Measurements from ENCODE around the gene RHOU.
"Not testable (repeated sequence)": the region's sequence is repeated elsewhere in the genome, so short reads cannot be mapped to it uniquely, and the experiment has no call there.

The RHOU gene

DNA sequence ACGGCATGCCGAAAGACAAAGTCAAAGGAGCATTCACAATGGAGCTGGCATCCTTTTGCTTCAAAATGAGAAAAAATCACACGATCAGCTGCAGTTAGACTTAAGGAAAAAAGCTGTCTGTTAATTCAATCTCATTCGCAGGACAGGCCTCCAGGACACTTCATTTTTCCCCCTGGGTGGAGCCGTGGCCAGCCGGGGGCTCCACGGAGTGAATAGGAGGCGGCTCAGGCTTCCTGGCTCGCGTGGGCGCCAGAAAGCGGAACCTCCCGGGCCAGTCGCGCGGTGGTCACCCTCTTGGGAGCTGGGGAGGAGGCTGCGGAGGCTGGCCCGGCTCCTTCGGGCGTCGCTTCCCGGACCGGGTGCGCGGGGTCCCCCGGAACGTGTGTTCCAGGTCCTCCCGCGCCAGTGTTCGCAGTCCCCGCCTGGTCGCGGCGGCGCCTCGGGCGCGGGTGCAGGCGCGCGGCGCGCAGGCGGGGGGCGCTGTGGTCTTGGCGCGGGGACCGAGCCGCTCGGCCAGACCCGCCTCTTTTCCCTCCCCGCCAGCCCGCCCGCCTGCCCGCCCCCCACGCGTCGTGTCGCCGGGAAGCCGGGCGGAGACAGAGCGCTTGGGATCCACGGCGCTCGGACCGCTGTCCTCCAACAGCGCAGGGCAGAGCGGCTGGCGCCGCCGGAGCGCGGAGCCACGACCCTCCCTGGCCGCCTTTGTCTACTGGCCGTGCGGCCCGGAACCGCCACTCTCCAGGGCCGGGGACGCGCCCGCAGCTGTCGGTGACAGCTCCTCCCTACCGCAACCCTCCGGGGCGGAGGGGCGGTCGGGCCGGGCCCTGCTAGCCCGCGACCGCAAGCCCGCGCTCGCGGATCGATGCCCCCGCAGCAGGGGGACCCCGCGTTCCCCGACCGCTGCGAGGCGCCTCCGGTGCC, at the start of gene RHOU:
RHOU (plus strand) TSS at position 599 of the 921 bp plus-strand sequence; CDS start at position 863, 264 bp downstream.
- DNase-seq (ENCODE audit: low read depth) = no peak

DNA sequence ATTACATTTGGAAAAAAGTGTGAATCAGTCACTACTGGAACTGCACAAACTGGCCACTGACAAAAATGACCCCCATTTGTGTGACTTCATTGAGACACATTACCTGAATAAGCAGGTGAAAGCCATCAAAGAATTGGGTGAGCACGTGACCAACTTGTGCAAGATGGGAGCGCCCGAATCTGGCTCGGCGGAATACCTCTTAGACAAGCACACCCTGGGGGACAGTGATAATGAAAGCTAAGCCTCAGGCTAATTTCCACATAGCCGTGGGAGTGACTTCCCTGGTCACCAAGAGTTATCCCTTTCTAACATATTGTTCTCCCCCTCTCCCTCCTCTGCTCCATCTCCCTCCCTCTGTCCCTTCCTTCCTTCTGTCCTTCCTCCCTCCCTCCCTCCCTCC, 47.7 kb upstream of the RHOU start:
- no peak for DNase-seq (ENCODE audit: low read depth)

DNA sequence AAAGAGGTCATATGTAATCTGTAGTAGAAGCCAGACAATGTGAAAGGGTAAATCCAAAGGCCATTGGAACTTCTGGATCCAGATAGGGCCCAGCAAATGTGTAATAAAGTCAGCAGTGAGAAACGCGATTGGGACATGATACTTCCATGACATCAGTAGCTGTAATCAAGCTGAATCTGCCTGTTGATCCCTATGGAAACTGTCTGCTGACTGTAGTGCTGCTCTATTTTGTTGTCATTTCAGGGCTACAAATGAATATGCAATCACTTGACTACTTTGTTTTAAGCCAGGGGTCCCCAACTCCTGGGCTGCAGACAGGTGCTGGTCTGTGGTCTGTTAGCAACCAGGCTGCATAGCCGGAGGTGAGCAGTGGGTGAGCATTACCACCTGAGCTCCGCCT, 46.0 kb upstream of the RHOU start:
- no peak for DNase-seq (ENCODE audit: low read depth)

- no peak for DNase-seq (ENCODE audit: low read depth)
Observed at GRCh38 chr1:228691211-228691610, 44.1 kb upstream of the RHOU start.

GRCh38 chr1:228691926-228692325, 43.4 kb upstream of the RHOU start:
- no peak for DNase-seq (ENCODE audit: low read depth)

DNA sequence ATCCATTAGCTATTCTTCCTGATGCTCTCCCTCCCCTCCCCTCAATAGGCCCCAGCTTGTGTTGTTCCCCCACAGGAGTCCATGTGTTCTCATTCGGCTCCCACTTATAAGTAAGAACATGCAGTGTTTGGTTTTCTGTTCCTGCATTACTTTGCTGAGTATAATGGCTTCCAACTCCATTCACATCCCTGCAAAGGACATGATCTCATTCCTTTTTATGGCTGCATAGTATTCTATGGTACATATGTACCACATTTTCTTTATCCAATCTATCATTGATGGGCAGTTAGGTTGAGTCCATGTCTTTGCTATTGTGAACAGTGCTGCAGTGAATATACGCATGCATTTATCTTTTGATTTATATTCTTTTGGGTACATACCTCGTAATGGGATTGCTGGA, 40.8 kb upstream of the RHOU start:
- not testable (repeated sequence) for DNase-seq (ENCODE audit: low read depth)

DNA sequence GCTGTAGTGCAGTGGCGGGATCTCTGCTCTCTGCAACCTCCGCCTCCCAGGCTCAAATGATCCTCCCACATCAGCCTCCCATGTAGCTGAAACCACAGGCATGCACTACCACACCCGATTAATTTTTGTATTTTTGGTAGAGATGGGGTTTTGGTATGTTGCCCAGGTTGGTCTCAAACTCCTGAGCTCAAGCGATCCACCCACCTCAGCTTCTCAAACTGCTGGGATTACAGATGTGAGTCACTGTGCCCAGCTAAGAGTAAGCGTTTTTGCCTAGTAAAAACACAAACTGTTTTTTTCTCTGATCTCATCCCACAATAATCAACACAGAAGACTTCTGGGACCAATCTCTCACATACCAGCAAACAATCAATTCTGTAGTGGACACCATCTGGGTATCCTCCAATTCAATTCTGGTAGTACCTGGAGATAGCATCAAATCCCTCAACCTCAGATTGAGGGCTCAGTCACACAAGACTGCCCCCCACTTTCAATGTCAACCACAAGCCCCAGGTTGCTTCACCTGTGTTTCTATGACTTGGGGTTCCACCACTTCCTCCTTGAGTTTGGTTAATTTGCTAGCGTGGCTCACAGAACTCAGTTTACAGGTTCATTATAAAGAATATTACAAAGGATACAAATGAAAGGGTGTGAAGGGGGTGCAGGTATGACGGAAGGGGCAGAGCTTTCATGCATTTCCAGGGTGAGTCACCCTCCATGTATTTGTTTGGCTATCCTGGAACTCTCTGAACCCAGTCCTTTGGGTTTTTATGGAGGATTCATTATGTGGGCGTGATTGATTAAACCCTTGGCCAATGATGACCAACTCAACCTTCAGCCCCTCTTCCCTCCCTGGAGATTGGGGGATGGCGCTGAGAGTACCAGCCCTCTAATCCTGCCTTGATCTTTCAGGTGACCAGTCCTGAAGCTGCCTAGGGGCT, 40.0 kb upstream of the RHOU start:
- no peak for DNase-seq (ENCODE audit: low read depth)

GRCh38 chr1:228697207-228698016, 37.9 kb upstream of the RHOU start:
- DNase-seq (ENCODE audit: low read depth) = no peak

GRCh38 chr1:228698017-228698329, 37.3 kb upstream of the RHOU start:
- DNase-seq (ENCODE audit: low read depth) = no peak

- DNase-seq (ENCODE audit: low read depth) = no peak
Observed at GRCh38 chr1:228702433-228702832, 32.8 kb upstream of the RHOU start.

GRCh38 chr1:228706305-228706704, 29.0 kb upstream of the RHOU start:
- no peak for DNase-seq (ENCODE audit: low read depth)

GRCh38 chr1:228717081-228717480, 18.2 kb upstream of the RHOU start:
- no peak for DNase-seq (ENCODE audit: low read depth)

GRCh38 chr1:228721407-228721806, 13.9 kb upstream of the RHOU start:
- no peak for DNase-seq (ENCODE audit: low read depth)

DNA sequence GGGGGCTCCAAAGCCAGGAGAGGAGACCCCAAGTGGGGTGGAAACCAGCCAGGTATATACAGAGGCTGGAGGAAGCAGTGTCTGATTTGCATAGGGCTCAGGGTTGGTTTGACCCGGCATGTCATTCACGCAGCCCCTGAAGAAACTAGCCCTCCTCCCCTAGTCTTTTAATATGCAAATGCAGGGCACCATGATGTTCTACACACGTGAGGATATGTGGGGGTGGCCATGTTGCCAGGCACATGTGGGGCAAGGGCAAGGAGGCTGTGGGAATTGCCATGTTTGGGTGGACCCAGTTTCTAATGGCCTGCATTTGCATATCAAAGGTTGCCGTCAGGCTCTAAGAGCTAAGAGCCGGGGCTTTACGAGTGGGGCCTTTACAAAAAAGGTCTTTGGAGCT, 12.0 kb upstream of the RHOU start:
- no peak for DNase-seq (ENCODE audit: low read depth)

- no peak for DNase-seq (ENCODE audit: low read depth)
Observed at GRCh38 chr1:228723921-228724320, 11.4 kb upstream of the RHOU start.

GRCh38 chr1:228725178-228725577, 10.1 kb upstream of the RHOU start:
- DNase-seq (ENCODE audit: low read depth) = no peak

- no peak for DNase-seq (ENCODE audit: low read depth)
Observed at GRCh38 chr1:228727681-228728171, 7.6 kb upstream of the RHOU start.

GRCh38 chr1:228732426-228732825, 2.9 kb upstream of the RHOU start:
- no peak for DNase-seq (ENCODE audit: low read depth)

- no peak for DNase-seq (ENCODE audit: low read depth)
Observed at GRCh38 chr1:228733576-228733975, 1.7 kb upstream of the RHOU start.

DNA sequence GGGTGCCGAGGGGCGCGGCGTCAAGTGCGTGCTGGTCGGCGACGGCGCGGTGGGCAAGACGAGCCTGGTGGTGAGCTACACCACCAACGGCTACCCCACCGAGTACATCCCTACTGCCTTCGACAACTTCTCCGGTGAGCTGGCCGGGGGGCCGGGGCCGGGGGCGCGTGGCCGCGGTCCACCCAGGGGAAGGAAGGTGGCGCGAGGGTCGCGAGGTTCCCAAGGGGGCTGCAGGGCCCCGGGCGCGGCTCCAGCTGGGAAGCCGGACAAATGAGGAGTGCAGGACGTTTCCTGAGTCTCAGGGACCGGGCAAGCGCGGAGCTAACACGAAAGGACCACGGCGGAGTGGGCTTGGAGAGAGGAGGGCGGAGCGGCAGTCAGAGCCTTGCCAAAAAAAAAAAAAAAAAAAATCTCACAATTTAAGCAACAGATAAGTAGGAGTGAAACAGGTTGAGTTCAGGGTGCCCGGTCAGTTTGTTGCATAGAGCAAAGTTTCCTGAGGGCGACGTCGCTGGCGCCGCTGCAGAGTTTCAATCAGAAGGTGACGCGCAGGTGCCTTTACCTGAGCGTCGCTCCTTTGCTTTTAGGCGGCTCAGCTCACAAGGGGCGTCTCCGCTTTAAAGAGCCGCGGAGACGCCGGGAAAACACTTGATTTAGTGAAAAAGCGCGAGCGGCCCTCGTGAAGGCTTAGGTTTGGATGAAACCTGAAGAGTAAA, 750 bp downstream of the RHOU start:
- no peak for DNase-seq (ENCODE audit: low read depth)

DNA sequence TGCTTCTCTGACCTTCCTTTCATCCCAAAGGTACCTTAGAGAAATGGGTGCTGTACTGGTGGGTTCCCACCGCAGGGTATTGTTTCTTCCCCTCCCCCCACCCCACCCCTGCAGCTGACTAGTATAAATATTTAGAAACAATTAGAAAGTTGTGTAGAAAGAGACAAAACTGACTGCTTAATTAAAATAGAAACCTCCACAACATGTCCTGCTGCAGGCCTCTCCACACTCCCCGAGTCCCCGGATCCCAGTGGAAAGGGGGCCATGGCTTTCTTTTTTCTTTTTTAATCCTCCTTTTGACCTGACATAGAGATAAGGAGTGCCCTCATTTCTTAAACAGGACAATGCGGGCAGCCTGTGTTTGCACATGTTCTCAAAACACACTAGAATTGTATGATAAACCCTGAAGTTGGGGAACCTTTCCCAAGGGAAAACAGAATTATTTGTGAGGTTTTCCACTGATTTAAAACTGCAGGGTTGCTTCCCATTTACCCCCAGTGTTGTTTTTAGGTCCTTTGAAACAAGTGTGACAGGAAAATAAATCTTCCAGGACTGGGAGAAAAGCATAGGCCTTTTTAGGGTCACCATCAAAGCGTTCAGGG, 1.7 kb downstream of the RHOU start:
- no peak for DNase-seq (ENCODE audit: low read depth)
